Measurements from ENCODE around the gene ASS1. TPM values are rescaled to one million over a fixed set of nuclear protein-coding genes. Genes with fewer than 3 reads are reported as not detected.

Gene ASS1
- total RNA-seq, 1 donor from 2014 or later, result 22.5 TPM

DNA sequence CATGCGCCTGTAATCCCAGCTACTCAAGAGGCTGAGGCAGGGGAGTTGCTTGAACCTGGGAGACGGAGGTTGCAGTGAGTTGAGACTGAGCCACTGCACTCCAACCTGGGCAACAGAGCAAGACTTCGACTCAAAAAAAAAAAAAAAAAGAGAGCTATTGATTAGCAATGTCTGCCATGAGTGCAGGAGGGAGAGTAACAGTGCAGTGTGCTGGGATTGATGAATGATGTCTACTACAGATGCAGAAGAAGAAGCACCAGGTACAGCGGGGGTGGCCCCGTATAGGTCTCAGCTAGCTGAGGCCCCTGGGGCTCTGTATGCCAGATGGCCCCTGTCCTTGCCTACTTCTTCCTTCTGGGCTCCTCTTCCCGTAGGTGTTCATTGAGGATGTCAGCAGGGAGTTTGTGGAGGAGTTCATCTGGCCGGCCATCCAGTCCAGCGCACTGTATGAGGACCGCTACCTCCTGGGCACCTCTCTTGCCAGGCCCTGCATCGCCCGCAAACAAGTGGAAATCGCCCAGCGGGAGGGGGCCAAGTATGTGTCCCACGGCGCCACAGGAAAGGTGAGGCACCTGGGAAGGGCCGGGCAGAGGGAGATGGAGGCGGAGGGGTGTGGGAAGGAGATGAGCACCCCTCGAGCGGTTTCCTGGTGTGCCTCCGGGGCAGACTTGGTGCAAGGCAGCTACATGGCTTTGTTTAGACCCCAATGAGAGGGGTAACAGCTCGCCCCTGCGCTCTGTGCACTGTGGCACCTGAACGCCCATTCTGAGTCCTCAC lies 13.5 kb downstream of the ASS1 start:
- Histone ChIP-seq H3K4me2 (no peak overlapping the region), H3K36me3 (no peaks in the 10 kb centered on the region), H3K9ac (no peak overlapping the region), H4K20me1 (ENCODE audit: low read depth) (no peaks in the 10 kb centered on the region), H3F3A (ENCODE audit: low read depth) (no peaks in the 10 kb centered on the region), H3K79me2 (ENCODE audit: low read depth) (no peaks in the 10 kb centered on the region), H3K27ac (no peak overlapping the region), H3K27me3 (no peaks in the 10 kb centered on the region), H3K9me3 (ENCODE audit: low read depth) (no peaks in the 10 kb centered on the region), H2AFZ (replicated peaks) (no peak overlapping the region), H3K4me1 (no peaks in the 10 kb centered on the region), H3K4me3 (no peak overlapping the region)
- TF ChIP-seq EZH2 (IDR thresholded peaks at IDR 0.05), result no peak
- TF ChIP-seq, protein P1, sequence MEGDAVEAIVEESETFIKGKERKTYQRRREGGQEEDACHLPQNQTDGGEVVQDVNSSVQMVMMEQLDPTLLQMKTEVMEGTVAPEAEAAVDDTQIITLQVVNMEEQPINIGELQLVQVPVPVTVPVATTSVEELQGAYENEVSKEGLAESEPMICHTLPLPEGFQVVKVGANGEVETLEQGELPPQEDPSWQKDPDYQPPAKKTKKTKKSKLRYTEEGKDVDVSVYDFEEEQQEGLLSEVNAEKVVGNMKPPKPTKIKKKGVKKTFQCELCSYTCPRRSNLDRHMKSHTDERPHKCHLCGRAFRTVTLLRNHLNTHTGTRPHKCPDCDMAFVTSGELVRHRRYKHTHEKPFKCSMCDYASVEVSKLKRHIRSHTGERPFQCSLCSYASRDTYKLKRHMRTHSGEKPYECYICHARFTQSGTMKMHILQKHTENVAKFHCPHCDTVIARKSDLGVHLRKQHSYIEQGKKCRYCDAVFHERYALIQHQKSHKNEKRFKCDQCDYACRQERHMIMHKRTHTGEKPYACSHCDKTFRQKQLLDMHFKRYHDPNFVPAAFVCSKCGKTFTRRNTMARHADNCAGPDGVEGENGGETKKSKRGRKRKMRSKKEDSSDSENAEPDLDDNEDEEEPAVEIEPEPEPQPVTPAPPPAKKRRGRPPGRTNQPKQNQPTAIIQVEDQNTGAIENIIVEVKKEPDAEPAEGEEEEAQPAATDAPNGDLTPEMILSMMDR (IDR thresholded peaks at IDR 0.05), result no peak
- no peak for TF ChIP-seq EZH2phosphoT487 (IDR thresholded peaks at IDR 0.05)
- H3K4me1 Mint-ChIP-seq, result no peaks in the 10 kb centered on the region
- no peaks in the 10 kb centered on the region for H3K36me3 Mint-ChIP-seq
- H3K9me3 Mint-ChIP-seq, result no peaks in the 10 kb centered on the region
- H3K27me3 Mint-ChIP-seq (ENCODE audit: insufficient read depth, low read depth), result peaks cover 16% of the 10 kb centered on the region
- no peak for DNase-seq (ENCODE audit: low spot score)
- H3K27ac Mint-ChIP-seq, result no peak overlapping the region
- H3K4me3 Mint-ChIP-seq, result no peak overlapping the region

DNA sequence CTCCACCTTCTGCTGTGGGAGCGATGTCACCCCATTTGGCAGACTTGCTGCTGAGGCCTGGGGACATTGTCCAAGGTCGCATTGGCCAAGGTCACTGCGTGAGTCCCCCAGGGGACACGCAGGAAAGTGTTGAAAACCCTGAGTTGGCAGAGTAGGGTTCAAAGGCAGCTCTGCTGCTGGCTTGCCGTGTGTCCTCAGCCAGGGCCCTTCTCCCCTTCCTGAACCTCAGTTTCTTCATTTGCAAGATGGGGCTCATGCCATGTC lies 14.0 kb downstream of the ASS1 start:
- Histone ChIP-seq H4K20me1 (ENCODE audit: low read depth) (no peaks in the 10 kb centered on the region), H3K4me2 (no peak overlapping the region), H3K27me3 (no peaks in the 10 kb centered on the region), H3K9ac (no peak overlapping the region), H3K4me3 (no peak overlapping the region), H3K27ac (no peak overlapping the region), H3K36me3 (no peaks in the 10 kb centered on the region), H2AFZ (replicated peaks) (no peak overlapping the region), H3K9me3 (ENCODE audit: low read depth) (no peaks in the 10 kb centered on the region), H3F3A (ENCODE audit: low read depth) (no peaks in the 10 kb centered on the region), H3K79me2 (ENCODE audit: low read depth) (no peaks in the 10 kb centered on the region), H3K4me1 (no peaks in the 10 kb centered on the region)
- Mint-ChIP-seq H3K4me3 (no peak overlapping the region), H3K9me3 (no peaks in the 10 kb centered on the region), H3K4me1 (no peaks in the 10 kb centered on the region), H3K27me3 (ENCODE audit: insufficient read depth, low read depth) (peaks cover 16% of the 10 kb centered on the region), H3K27ac (no peak overlapping the region), H3K36me3 (no peaks in the 10 kb centered on the region)
- TF ChIP-seq EZH2 (IDR thresholded peaks at IDR 0.05), result no peak
- no peak for TF ChIP-seq EZH2phosphoT487 (IDR thresholded peaks at IDR 0.05)
- TF ChIP-seq, protein P1 (IDR thresholded peaks at IDR 0.05), result no peak
- DNase-seq (ENCODE audit: low spot score), result no peak

DNA sequence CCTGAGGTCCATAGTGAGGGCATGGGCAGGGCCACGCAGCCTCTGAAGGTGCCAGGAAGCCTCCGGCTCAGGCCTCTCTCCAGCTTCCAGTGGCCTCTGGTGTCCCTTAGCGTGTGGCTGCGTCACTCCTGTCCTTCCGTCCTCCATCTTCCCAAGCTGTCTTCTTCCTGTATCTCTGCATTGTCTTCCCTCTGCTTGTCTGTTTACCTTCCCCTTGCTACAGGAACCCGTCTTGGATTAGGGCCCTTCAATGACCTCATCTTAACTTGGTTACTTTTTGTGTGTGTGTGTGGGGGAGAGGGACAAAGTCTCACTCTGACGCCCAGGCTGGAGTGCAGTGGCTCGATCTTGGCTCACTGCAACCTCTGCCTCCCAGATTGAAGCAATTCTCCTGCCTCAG lies 14.4 kb downstream of the ASS1 start:
- H3K4me1 Mint-ChIP-seq, result no peaks in the 10 kb centered on the region
- Histone ChIP-seq H3K79me2 (ENCODE audit: low read depth) (no peaks in the 10 kb centered on the region), H2AFZ (replicated peaks) (no peak overlapping the region)

More for the DNA sequence above, 14.4 kb downstream of the ASS1 start:
- Histone ChIP-seq H3K4me3 (no peak overlapping the region), H3F3A (ENCODE audit: low read depth) (no peaks in the 10 kb centered on the region), H3K9me3 (ENCODE audit: low read depth) (no peaks in the 10 kb centered on the region), H3K27me3 (no peaks in the 10 kb centered on the region), H3K4me1 (no peaks in the 10 kb centered on the region), H3K9ac (no peak overlapping the region), H4K20me1 (ENCODE audit: low read depth) (no peaks in the 10 kb centered on the region), H3K4me2 (no peak overlapping the region), H3K36me3 (no peaks in the 10 kb centered on the region), H3K27ac (no peak overlapping the region)
- Mint-ChIP-seq H3K27ac (no peak overlapping the region), H3K27me3 (ENCODE audit: insufficient read depth, low read depth) (peaks cover 16% of the 10 kb centered on the region), H3K9me3 (no peaks in the 10 kb centered on the region), H3K36me3 (no peaks in the 10 kb centered on the region), H3K4me3 (no peak overlapping the region)
- no peak for TF ChIP-seq EZH2phosphoT487 (IDR thresholded peaks at IDR 0.05)
- TF ChIP-seq, protein P1 (IDR thresholded peaks at IDR 0.05), result no peak
- no peak for TF ChIP-seq EZH2 (IDR thresholded peaks at IDR 0.05)
- DNase-seq (ENCODE audit: low spot score), result no peak

Measured in neural progenitor cell (in vitro differentiated cells).